Measurements from ENCODE around the gene DCP1A.

Gene DCP1A

DNA sequence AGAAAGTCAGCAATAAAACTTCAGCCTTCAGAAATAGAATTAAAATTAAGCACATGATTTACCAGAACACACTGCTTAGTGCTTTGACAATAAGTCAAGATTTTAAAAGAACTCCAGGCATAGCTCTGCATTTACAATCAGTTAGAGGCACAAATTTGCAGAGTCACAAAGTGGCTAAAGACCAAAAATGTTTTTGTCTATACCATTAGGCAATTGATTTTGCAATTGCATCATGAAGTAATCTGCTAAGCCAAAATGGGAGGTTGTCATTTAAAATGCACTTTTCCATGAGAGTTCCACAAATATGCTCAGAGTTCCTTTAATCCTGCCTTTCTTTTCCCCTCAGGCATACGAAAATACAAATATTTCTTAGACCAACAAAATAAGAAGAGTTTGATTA lies 10.1 kb upstream of the DCP1A start:
- TF ChIP-seq SIN3A (IDR thresholded peaks at IDR 0.05; ENCODE audit: borderline replicate concordance, insufficient read depth, low read length) (no peak), FOXP2 (optimal IDR thresholded peaks at IDR 0.05; ENCODE audit: borderline replicate concordance, extremely low read depth, extremely low read length, insufficient read depth) (no peak), TAF1 (IDR thresholded peaks at IDR 0.05; ENCODE audit: borderline replicate concordance, insufficient read depth, low read length) (no peak), POLR2AphosphoS5 (IDR thresholded peaks at IDR 0.05; ENCODE audit: low read depth, low read length) (no peak)
- TF ChIP-seq, protein P1, sequence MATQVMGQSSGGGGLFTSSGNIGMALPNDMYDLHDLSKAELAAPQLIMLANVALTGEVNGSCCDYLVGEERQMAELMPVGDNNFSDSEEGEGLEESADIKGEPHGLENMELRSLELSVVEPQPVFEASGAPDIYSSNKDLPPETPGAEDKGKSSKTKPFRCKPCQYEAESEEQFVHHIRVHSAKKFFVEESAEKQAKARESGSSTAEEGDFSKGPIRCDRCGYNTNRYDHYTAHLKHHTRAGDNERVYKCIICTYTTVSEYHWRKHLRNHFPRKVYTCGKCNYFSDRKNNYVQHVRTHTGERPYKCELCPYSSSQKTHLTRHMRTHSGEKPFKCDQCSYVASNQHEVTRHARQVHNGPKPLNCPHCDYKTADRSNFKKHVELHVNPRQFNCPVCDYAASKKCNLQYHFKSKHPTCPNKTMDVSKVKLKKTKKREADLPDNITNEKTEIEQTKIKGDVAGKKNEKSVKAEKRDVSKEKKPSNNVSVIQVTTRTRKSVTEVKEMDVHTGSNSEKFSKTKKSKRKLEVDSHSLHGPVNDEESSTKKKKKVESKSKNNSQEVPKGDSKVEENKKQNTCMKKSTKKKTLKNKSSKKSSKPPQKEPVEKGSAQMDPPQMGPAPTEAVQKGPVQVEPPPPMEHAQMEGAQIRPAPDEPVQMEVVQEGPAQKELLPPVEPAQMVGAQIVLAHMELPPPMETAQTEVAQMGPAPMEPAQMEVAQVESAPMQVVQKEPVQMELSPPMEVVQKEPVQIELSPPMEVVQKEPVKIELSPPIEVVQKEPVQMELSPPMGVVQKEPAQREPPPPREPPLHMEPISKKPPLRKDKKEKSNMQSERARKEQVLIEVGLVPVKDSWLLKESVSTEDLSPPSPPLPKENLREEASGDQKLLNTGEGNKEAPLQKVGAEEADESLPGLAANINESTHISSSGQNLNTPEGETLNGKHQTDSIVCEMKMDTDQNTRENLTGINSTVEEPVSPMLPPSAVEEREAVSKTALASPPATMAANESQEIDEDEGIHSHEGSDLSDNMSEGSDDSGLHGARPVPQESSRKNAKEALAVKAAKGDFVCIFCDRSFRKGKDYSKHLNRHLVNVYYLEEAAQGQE (IDR thresholded peaks at IDR 0.05; ENCODE audit: insufficient read depth in 1 of 2, low read depth in 2 of 2, low read length in 2 of 2) = no peak

DNA sequence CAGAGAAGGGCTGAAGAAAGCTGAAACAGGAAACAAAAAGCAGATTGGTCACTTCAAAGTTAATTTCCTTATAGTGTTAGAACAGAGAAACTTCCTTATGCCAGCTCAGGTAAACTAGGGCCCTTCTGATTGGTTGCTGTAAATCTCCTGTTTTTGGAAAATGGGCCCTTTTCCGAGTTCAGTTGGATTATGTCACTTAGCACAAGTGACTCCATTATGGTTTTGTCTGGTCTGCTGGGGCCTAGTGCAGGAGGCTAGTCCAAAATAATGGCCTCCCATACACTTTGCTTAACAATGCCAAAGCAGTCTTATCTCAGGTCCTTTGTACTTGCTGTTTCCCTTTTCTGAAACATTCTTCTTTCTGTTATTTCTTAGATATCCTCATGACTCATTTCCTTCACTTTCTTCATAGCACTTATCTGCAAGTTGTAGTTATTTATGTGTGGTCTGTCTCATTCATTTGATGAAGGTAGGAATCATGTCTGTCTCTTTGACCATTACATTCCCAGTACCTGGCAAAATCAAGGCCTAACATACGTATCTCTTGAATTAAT lies 7.7 kb upstream of the DCP1A start:
- TF ChIP-seq POLR2AphosphoS5 (IDR thresholded peaks at IDR 0.05; ENCODE audit: low read depth, low read length) = no peak
- TF ChIP-seq, protein P1 (IDR thresholded peaks at IDR 0.05; ENCODE audit: insufficient read depth in 1 of 2, low read depth in 2 of 2, low read length in 2 of 2) = no peak
- no peak for TF ChIP-seq TAF1 (IDR thresholded peaks at IDR 0.05; ENCODE audit: borderline replicate concordance, insufficient read depth, low read length)
- no peak for TF ChIP-seq FOXP2 (optimal IDR thresholded peaks at IDR 0.05; ENCODE audit: borderline replicate concordance, extremely low read depth, extremely low read length, insufficient read depth)
- no peak for TF ChIP-seq SIN3A (IDR thresholded peaks at IDR 0.05; ENCODE audit: borderline replicate concordance, insufficient read depth, low read length)

- TF ChIP-seq, protein P1 (IDR thresholded peaks at IDR 0.05; ENCODE audit: insufficient read depth in 1 of 2, low read depth in 2 of 2, low read length in 2 of 2) = no peak
- TF ChIP-seq SIN3A (IDR thresholded peaks at IDR 0.05; ENCODE audit: borderline replicate concordance, insufficient read depth, low read length) (no peak), POLR2AphosphoS5 (IDR thresholded peaks at IDR 0.05; ENCODE audit: low read depth, low read length) (no peak), FOXP2 (optimal IDR thresholded peaks at IDR 0.05; ENCODE audit: borderline replicate concordance, extremely low read depth, extremely low read length, insufficient read depth) (no peak), TAF1 (IDR thresholded peaks at IDR 0.05; ENCODE audit: borderline replicate concordance, insufficient read depth, low read length) (no peak)
Observed at GRCh38 chr3:53353202-53353601, 5.9 kb upstream of the DCP1A start.

GRCh38 chr3:53350652-53351051 lies 3.3 kb upstream of the DCP1A start:
- TF ChIP-seq POLR2AphosphoS5 (IDR thresholded peaks at IDR 0.05; ENCODE audit: low read depth, low read length) (no peak), TAF1 (IDR thresholded peaks at IDR 0.05; ENCODE audit: borderline replicate concordance, insufficient read depth, low read length) (no peak), FOXP2 (optimal IDR thresholded peaks at IDR 0.05; ENCODE audit: borderline replicate concordance, extremely low read depth, extremely low read length, insufficient read depth) (no peak), SIN3A (IDR thresholded peaks at IDR 0.05; ENCODE audit: borderline replicate concordance, insufficient read depth, low read length) (no peak)
- TF ChIP-seq, protein P1 (IDR thresholded peaks at IDR 0.05; ENCODE audit: insufficient read depth in 1 of 2, low read depth in 2 of 2, low read length in 2 of 2) = no peak

- no peak for TF ChIP-seq TAF1 (IDR thresholded peaks at IDR 0.05; ENCODE audit: borderline replicate concordance, insufficient read depth, low read length)
Observed at GRCh38 chr3:53346922-53347260, 452 bp downstream of the DCP1A start.

Data from PFSK-1 (cell line).